H1 (cell line): ENCODE data around the gene TEX10. TPM values are rescaled to one million over a fixed set of nuclear protein-coding genes. Genes with fewer than 3 reads are reported as not detected.

ENCODE experiments used
- CTCF ChIA-PET: fragments of 300-600 bp; sonication (Branson Sonifier 250); formaldehyde crosslinking; loops from one replicate; lab custom pipeline; 2021; ENCODE audit not compliant: partially characterized antibody; lab: Charles Lee
- POLR2A ChIA-PET: fragments of 300-600 bp; sonication (Branson Sonifier 250); formaldehyde crosslinking; loops from one replicate; lab custom pipeline; 2021; ENCODE audit warnings: inconsistent platforms; ENCODE audit not compliant: partially characterized antibody; lab: Charles Lee
- DNase-seq, 2 experiments: peaks; one replicate each; pipeline versions ENCODE4 v3.0.0 to v3.0.0-alpha.2; 2010 to 2022; ENCODE audit warnings: low spot score in 2 of 2, low read depth in 1 of 2, mixed read lengths in 1 of 2
- FAIRE-seq: peaks from 2 replicates; lab custom pipeline; 2011; peaks lifted over from hg19 to GRCh38; lab: Jason Lieb, UNC
- H2AFZ ChIP-seq: 2 replicates; pipeline ENCODE4 v1.8.1; 2012; ENCODE audit warnings: low read length, inconsistent platforms
- H2AK5ac ChIP-seq: 2 replicates; pipeline ENCODE4 v1.6.1; 2013; ENCODE audit warnings: low read depth, low read length
- H2BK120ac ChIP-seq: replicated peaks from 2 replicates; pipeline ENCODE3; 2013; ENCODE audit warnings: low read depth, low read length, inconsistent platforms
- H2BK12ac ChIP-seq: 2 replicates; pipeline ENCODE4 v1.6.1; 2013; ENCODE audit warnings: low read depth, low read length
- H2BK15ac ChIP-seq: 2 replicates; pipeline ENCODE4 v1.6.1; 2013; ENCODE audit warnings: low read length
- H2BK20ac ChIP-seq: 2 replicates; pipeline ENCODE4 v1.6.1; 2013; ENCODE audit warnings: low read length
- H2BK5ac ChIP-seq: 2 replicates; pipeline ENCODE4 v1.6.1; 2013; ENCODE audit warnings: low read depth, low read length
- H3K14ac ChIP-seq: 2 replicates; pipeline ENCODE4 v1.6.1; 2013; ENCODE audit warnings: inconsistent platforms; ENCODE audit not compliant: insufficient read length
- H3K18ac ChIP-seq: 2 replicates; pipeline ENCODE4 v1.6.1; 2013; ENCODE audit warnings: low read length; ENCODE audit errors: extremely low read depth
- H3K23ac ChIP-seq: 2 replicates; pipeline ENCODE4 v1.6.1; 2013; ENCODE audit warnings: inconsistent platforms; ENCODE audit not compliant: insufficient read length
- H3K23me2 ChIP-seq: 2 replicates; pipeline ENCODE4 v1.6.1; 2013; ENCODE audit warnings: low read depth, low read length
- H3K27ac ChIP-seq: 2 replicates; pipeline ENCODE4 v1.6.1; 2011; ENCODE audit warnings: low read depth, low read length, inconsistent platforms
- H3K27me3 ChIP-seq, 4 experiments: replicated peaks in 1 of 4; 1 replicate in 1 of 4; 2 replicates in 3 of 4; pipeline versions ENCODE4 v1.6.1 to v1.8.1; 2011 to 2013; ENCODE audit warnings: low read length in 3 of 4, mild to moderate bottlenecking in 3 of 4, inconsistent platforms in 2 of 4, mixed read lengths in 2 of 4, moderate library complexity in 1 of 4; ENCODE audit not compliant: control insufficient read depth in 3 of 4, insufficient read depth in 3 of 4; ENCODE audit errors: extremely low read depth in 1 of 4
- H3K36me3 ChIP-seq, 4 experiments: 2 replicates each; pipeline versions ENCODE4 v1.6.1 to v1.8.1; 2011 to 2013; ENCODE audit warnings: mild to moderate bottlenecking in 4 of 4, low read length in 3 of 4, moderate library complexity in 2 of 4, control low read depth in 1 of 4, inconsistent platforms in 1 of 4; ENCODE audit not compliant: insufficient read depth in 4 of 4, control insufficient read depth in 2 of 4
- H3K4ac ChIP-seq: replicated peaks from 2 replicates; pipeline ENCODE3; 2013; ENCODE audit warnings: low read length, low read depth, mixed read lengths, inconsistent platforms; ENCODE audit not compliant: insufficient read length
- H3K4me1 ChIP-seq, 4 experiments: replicated peaks in 1 of 4; 1 replicate in 1 of 4; 2 replicates in 3 of 4; pipeline versions ENCODE4 v1.6.1 to v1.8.1; 2011 to 2013; ENCODE audit warnings: low read length in 3 of 4, inconsistent platforms in 2 of 4, mixed read lengths in 1 of 4; ENCODE audit not compliant: insufficient read depth in 4 of 4, control insufficient read depth in 3 of 4
- H3K4me2 ChIP-seq, 2 experiments: 2 replicates each; pipeline versions ENCODE4 v1.6.1 to v1.8.1; 2011 to 2013; ENCODE audit warnings: low read depth in 2 of 2, low read length in 2 of 2, control low read depth in 1 of 2, inconsistent platforms in 1 of 2, mild to moderate bottlenecking in 1 of 2; ENCODE audit not compliant: insufficient read depth in 1 of 2
- H3K4me3 ChIP-seq, 4 experiments: fragments of 200-600, 300-600 bp in 1 of 4; sonication (generic), shearing (Covaris generic), sonication (Bioruptor Twin) in 1 of 4; 2 replicates each; pipeline versions ENCODE4 v1.5.1 to v1.8.1; 2011 to 2016; ENCODE audit warnings: low read length in 4 of 4, low read depth in 3 of 4, control low read depth in 2 of 4, inconsistent platforms in 2 of 4, mild to moderate bottlenecking in 2 of 4, mixed read lengths in 1 of 4, moderate library complexity in 1 of 4; ENCODE audit not compliant: insufficient read depth in 2 of 4; ENCODE audit errors: extremely low read depth in 1 of 4
- H3K56ac ChIP-seq: replicated peaks from 2 replicates; pipeline ENCODE3; 2013; ENCODE audit warnings: low read depth, mild to moderate bottlenecking, mixed read lengths, low read length, inconsistent platforms; ENCODE audit not compliant: insufficient read length
- H3K79me1 ChIP-seq: 2 replicates; pipeline ENCODE4 v1.6.1; 2013; ENCODE audit warnings: low read depth, low read length, control low read depth
- H3K79me2 ChIP-seq, 2 experiments: 2 replicates each; pipeline versions ENCODE4 v1.6.1 to v1.8.1; 2012 to 2013; ENCODE audit warnings: low read length in 2 of 2, mild to moderate bottlenecking in 2 of 2, inconsistent platforms in 1 of 2; ENCODE audit not compliant: insufficient read depth in 2 of 2, control insufficient read depth in 1 of 2
- H3K9ac ChIP-seq, 4 experiments: replicated peaks in 1 of 4; 1 replicate in 1 of 4; 2 replicates in 3 of 4; pipeline versions ENCODE4 v1.6.1 to v1.8.1; 2011 to 2013; ENCODE audit warnings: low read depth in 3 of 4, low read length in 3 of 4, control low read depth in 2 of 4, mild to moderate bottlenecking in 2 of 4, moderate library complexity in 2 of 4, inconsistent platforms in 1 of 4; ENCODE audit errors: extremely low read depth in 1 of 4
- H3K9me3 ChIP-seq, 2 experiments: 2 replicates each; pipeline versions ENCODE4 v1.6.1 to v1.8.1; 2012 to 2013; ENCODE audit warnings: mild to moderate bottlenecking in 2 of 2, moderate library complexity in 2 of 2, control low read depth in 1 of 2, inconsistent platforms in 1 of 2, low read depth in 1 of 2, low read length in 1 of 2, mixed read lengths in 1 of 2; ENCODE audit not compliant: insufficient read depth in 2 of 2
- H4K20me1 ChIP-seq, 2 experiments: replicated peaks in 1 of 2; 2 replicates each; pipeline versions ENCODE3 to v1.8.1; 2011 to 2013; ENCODE audit warnings: inconsistent platforms in 2 of 2, low read length in 2 of 2, mild to moderate bottlenecking in 1 of 2; ENCODE audit not compliant: insufficient read depth in 2 of 2, control insufficient read depth in 1 of 2
- H4K5ac ChIP-seq: 2 replicates; pipeline ENCODE4 v1.6.1; 2013; ENCODE audit warnings: low read length, low read depth, mixed read lengths, inconsistent platforms; ENCODE audit not compliant: insufficient read length
- H4K8ac ChIP-seq: 2 replicates; pipeline ENCODE4 v1.8.0; 2013; ENCODE audit warnings: mild to moderate bottlenecking, moderate library complexity, low read length, inconsistent platforms; ENCODE audit not compliant: insufficient read depth; ENCODE audit errors: extremely low read depth
- H4K91ac ChIP-seq: replicated peaks from 2 replicates; pipeline ENCODE3; 2013; ENCODE audit warnings: low read length, mixed read lengths, inconsistent platforms; ENCODE audit not compliant: insufficient read length
- CREB1 ChIP-seq: IDR thresholded peaks from 2 replicates; pipeline ENCODE4 v1.6.1; 2012; ENCODE audit warnings: inconsistent platforms
- EGR1 ChIP-seq: IDR thresholded peaks from 2 replicates; pipeline ENCODE4 v1.6.1; 2011; ENCODE audit warnings: low read depth, low read length, borderline replicate concordance
- KDM5A ChIP-seq: fragments of 200-600 bp; IDR thresholded peaks from 2 replicates; pipeline ENCODE4 v1.7.1; 2012; ENCODE audit warnings: mild to moderate bottlenecking, low read length, inconsistent platforms, mixed read lengths
- PHF8 ChIP-seq: fragments of 200-600 bp; sonication (generic); conservative IDR thresholded peaks from 2 replicates; pipeline ENCODE4 v1.7.1; 2012; ENCODE audit warnings: low read depth, mild to moderate bottlenecking, inconsistent platforms, low read length, moderate library complexity
- RAD21 ChIP-seq, 2 experiments: IDR thresholded peaks in 1 of 2; conservative IDR thresholded peaks in 1 of 2; 2 replicates each; pipeline ENCODE4 v1.6.1; 2011; ENCODE audit warnings: low read depth in 2 of 2, low read length in 2 of 2, improper control_type of control experiment in 1 of 2, inconsistent platforms in 1 of 2, mild to moderate bottlenecking in 1 of 2, moderate library complexity in 1 of 2
- RBBP5 ChIP-seq: IDR thresholded peaks from 2 replicates; pipeline ENCODE4 v1.7.1; 2012; ENCODE audit warnings: low read depth, mild to moderate bottlenecking, inconsistent platforms, low read length, moderate library complexity, borderline replicate concordance
- RFX5 ChIP-seq: IDR thresholded peaks from 2 replicates; pipeline ENCODE4 v1.6.1; 2011; ENCODE audit warnings: low read depth, low read length, improper control_type of control experiment, borderline replicate concordance
- SIX5 ChIP-seq: IDR thresholded peaks from 2 replicates; pipeline ENCODE4 v1.6.1; 2011; ENCODE audit warnings: mild to moderate bottlenecking, low read depth, low read length
- TEAD4 ChIP-seq: IDR thresholded peaks from 2 replicates; pipeline ENCODE4 v1.6.1; 2012; ENCODE audit warnings: low read depth, low read length, inconsistent platforms, mixed read lengths
- WGBS, 2 experiments: shearing (Covaris generic) in 1 of 2; methylation state at CpG; one replicate each; pipeline versions ENCODE4 v1.1.6 to v1.1.7; 2013 to 2015; ENCODE audit warnings: low lambda C conversion rate in 2 of 2, mixed read lengths in 2 of 2, inconsistent platforms in 1 of 2, low coverage in 1 of 2, missing lambda C conversion rate in 1 of 2; ENCODE audit not compliant: insufficient replicate concordance in 2 of 2, insufficient coverage in 1 of 2, insufficient read length in 1 of 2; ENCODE audit errors: extremely low coverage in 1 of 2, missing lambda C conversion rate in 1 of 2; 5-methylcytosine and 5-hydroxymethylcytosine counted together
- polyA plus RNA-seq, 7 experiments: library from polyadenylated mRNA; depleted of rRNA in 3 of 7; stranded (reverse) in 5 of 7; unstranded in 2 of 7; fragments of >200 nt in 5 of 7; fragments of 200-250 nt in 2 of 7; gene quantifications; 1 replicate in 5 of 7; 2 replicates in 1 of 7; 4 replicates in 1 of 7; pipeline versions ENCODE4 v1.2.1 to v1.2.3, GENCODE V29; 2011 to 2013; ENCODE audit warnings: missing spikeins in 2 of 7, mixed read lengths in 2 of 7
- total RNA-seq: library from RNA; stranded (reverse); fragmentation: NEBNext Ultra II Directional; extraction: Animal tissue kit (Norgen Biotek cat#: 25700); gene quantifications from 2 replicates; pipeline ENCODE4 v1.2.1, GENCODE V29; 2021

TEX10 gene
- total and polyA plus RNA-seq, 2 of the 8 experiments (the other 6 are each of a cell fraction or from before 2014, with no cell fraction given) = 46.9 to 81.0 TPM

GRCh38 chr9:100286257-100286656 is 66.5 kb downstream of the TEX10 start:
- no peak overlapping the region for H3K23ac ChIP-seq
- H3K36me3 ChIP-seq = peaks cover 0 to 15% (median 2%) of the 10 kb centered on the region in 4 experiments; a peak in 3 of 8 replicates

More at GRCh38 chr9:100286257-100286656, 66.5 kb downstream of the TEX10 start:
- Histone ChIP-seq H3K79me1 (no peaks in the 10 kb centered on the region; the same call in 1 of the 2 replicates), H3K4me1 (no peaks in the 10 kb centered on the region), H3K4ac (no peak overlapping the region), H3K4me2 (no peak overlapping the region), H3K79me2 (no peaks in the 10 kb centered on the region), H3K23me2 (no peaks in the 10 kb centered on the region), H3K9ac (no peak overlapping the region), H3K27me3 (no peaks in the 10 kb centered on the region), H4K5ac (no peak overlapping the region), H4K20me1 (no peaks in the 10 kb centered on the region), H3K4me3 (no peak overlapping the region), H2AFZ (no peak overlapping the region), H4K91ac (no peak overlapping the region), H3K18ac (no peak overlapping the region), H4K8ac (no peak overlapping the region), H3K27ac (no peak overlapping the region), H3K56ac (no peak overlapping the region), H2BK12ac (no peak overlapping the region), H2AK5ac (no peak overlapping the region), H2BK15ac (no peak overlapping the region), H2BK120ac (no peak overlapping the region), H3K9me3 (peaks cover 2 to 6% of the 10 kb centered on the region in 2 experiments; a peak in 1 of 4 replicates), H3K14ac (no peak overlapping the region), H2BK5ac (no peak overlapping the region), H2BK20ac (no peak overlapping the region)
- FAIRE-seq (no peak), DNase-seq (no peak)
- POLR2A ChIA-PET = no interaction called here
- TF ChIP-seq EGR1 (no peak), RFX5 (no peak), SIX5 (no peak), TEAD4 (no peak), RBBP5 (no peak), KDM5A (no peak), RAD21 (IDR thresholded peaks at IDR 0.05 in 1 of 2, conservative IDR thresholded peaks at IDR 0.05 in 1 of 2; ENCODE audit: low read depth in 2 of 2, low read length in 2 of 2) (no peak), CREB1 (no peak), PHF8 (no peak)
- CTCF ChIA-PET = no interaction called here
- 94% methylated on average over 6 of the region's 6 CpGs; no CpG with 5 or more reads in 1 of the 2 experiments for WGBS, 2 experiments
